ENCODE data around the gene CTNNA3.

GRCh38 chr10:67596641-67597040, 99.4 kb downstream of the CTNNA3 start:
- no peak for TF ChIP-seq POLR2A (IDR thresholded peaks at IDR 0.05)
- TF ChIP-seq CTCF (IDR thresholded peaks at IDR 0.05 in 8 of 11, conservative IDR thresholded peaks at IDR 0.05 in 3 of 11): no peak

Measured in spleen (tissue), 7 donors.